Activated CD4-positive, alpha-beta memory T cell treated with anti-CD3 and anti-CD28 coated beads, Interleukin-2, amount 10 ng/mL, durations not matched to agents 7 days and 5 days (primary cell): Measurements from ENCODE around the gene TTLL4. TPM values are rescaled to one million over a fixed set of nuclear protein-coding genes. Genes with fewer than 3 reads are reported as not detected.

Experiments
- total RNA-seq, 2 experiments: library from RNA; stranded (reverse); gene quantifications; one replicate each; pipeline ENCODE4 v1.2.3, GENCODE V29; 2021

The TTLL4 gene
- total RNA-seq, 2 experiments from 2014 or later, result 27.6 to 29.2 TPM

Other genes with a start within 250 kb of the TTLL4 start
- gene USP37, start 142.5 kb upstream of the TTLL4 start, total RNA-seq, result 10 to 100 TPM; 30.2 to 32.7 TPM
- gene CNOT9, start 142.0 kb upstream of the TTLL4 start, total RNA-seq, result 10 to 100 TPM; 77.1 to 77.3 TPM
- gene PLCD4, start 102.9 kb upstream of the TTLL4 start, total RNA-seq, result under 1 TPM; 0.10 to 0.38 TPM
- gene ZNF142, start 51.2 kb upstream of the TTLL4 start, total RNA-seq, result 10 to 100 TPM; 41.4 to 41.8 TPM
- 10 to 100 TPM; 35.0 to 39.8 TPM for gene BCS1L, start 51.2 kb upstream of the TTLL4 start, total RNA-seq
- 10 to 100 TPM; 15.1 to 21.9 TPM for gene RNF25, start 38.8 kb upstream of the TTLL4 start, total RNA-seq
- gene STK36, start 38.7 kb upstream of the TTLL4 start, total RNA-seq, result 10 to 100 TPM; 17.6 to 17.9 TPM
- not detected for gene CYP27A1, start 71.3 kb downstream of the TTLL4 start, total RNA-seq
- not detected for gene PRKAG3, start 121.0 kb downstream of the TTLL4 start, total RNA-seq
- gene WNT6, start 149.0 kb downstream of the TTLL4 start, total RNA-seq, result not detected
- gene WNT10A, start 170.0 kb downstream of the TTLL4 start, total RNA-seq, result 1 to 10 TPM in 1 of 2 experiments, under 1 TPM in 1; 0.70 to 1.4 TPM
- gene CDK5R2, start 248.8 kb downstream of the TTLL4 start, total RNA-seq, result not detected